ENCODE measurements around the gene SNRPB2.

SNRPB2 gene

DNA sequence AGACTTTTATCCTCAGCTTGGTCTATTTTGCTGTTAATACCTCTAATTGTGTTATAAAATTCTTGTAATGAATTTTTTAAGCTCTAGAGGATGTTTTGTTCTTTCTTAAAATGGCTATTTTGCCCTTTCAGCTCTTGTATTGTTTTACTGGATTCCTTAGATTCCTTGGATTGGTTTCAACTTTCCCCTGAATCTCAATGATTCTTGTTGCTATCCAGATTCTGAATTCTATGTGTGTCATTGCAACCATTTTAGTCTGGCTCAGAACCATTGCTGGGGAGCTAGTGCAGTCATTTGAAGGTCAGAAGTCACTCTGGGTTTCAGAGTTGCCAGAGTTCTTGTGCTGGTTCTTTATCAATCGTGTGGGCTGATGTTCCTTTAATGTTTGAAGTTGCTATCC, 55.4 kb downstream of the SNRPB2 start:
- no peaks in the 10 kb centered on the region for H3K36me3 ChIP-seq (ENCODE audit: insufficient read depth, low read length)
- H3K27me3 ChIP-seq (ENCODE audit: insufficient read depth, low read length), result peaks cover 14% of the 10 kb centered on the region
- H3K27ac ChIP-seq (ENCODE audit: low read depth, low read length), result no peak overlapping the region
- no peak overlapping the region for H3K4me3 ChIP-seq (ENCODE audit: low read depth, low read length)
- no peaks in the 10 kb centered on the region for H3K79me2 ChIP-seq (ENCODE audit: control insufficient read depth, insufficient read depth, low read length, unreplicated experiment)
- no peak overlapping the region for H2AFZ ChIP-seq (ENCODE audit: low read length, unreplicated experiment)
- H3K4me1 ChIP-seq (ENCODE audit: control insufficient read depth, insufficient read depth, low read length, unreplicated experiment), result peaks cover 4% of the 10 kb centered on the region
